ENCODE data around the gene ITGAV.

Gene ITGAV

GRCh38 chr2:186612555-186613440, 22.9 kb downstream of the ITGAV start:
- no peak for DNase-seq (ENCODE audit: low spot score)

GRCh38 chr2:186614373-186614772, 24.5 kb downstream of the ITGAV start:
- no peak for DNase-seq (ENCODE audit: low spot score)

- DNase-seq (ENCODE audit: low spot score), result no peak
Observed at GRCh38 chr2:186617148-186617547, 27.3 kb downstream of the ITGAV start.

- no peak for DNase-seq (ENCODE audit: low spot score)
Observed at GRCh38 chr2:186617771-186618170, 27.9 kb downstream of the ITGAV start.

GRCh38 chr2:186618696-186619095, 28.8 kb downstream of the ITGAV start:
- DNase-seq (ENCODE audit: low spot score), result no peak

GRCh38 chr2:186623084-186623483, 33.2 kb downstream of the ITGAV start:
- DNase-seq (ENCODE audit: low spot score), result no peak

GRCh38 chr2:186624276-186624675, 34.4 kb downstream of the ITGAV start:
- no peak for DNase-seq (ENCODE audit: low spot score)

GRCh38 chr2:186629250-186629996, 39.6 kb downstream of the ITGAV start:
- DNase-seq (ENCODE audit: low spot score), result no peak

GRCh38 chr2:186632417-186632816, 42.6 kb downstream of the ITGAV start:
- DNase-seq (ENCODE audit: low spot score), result no peak

- DNase-seq (ENCODE audit: low spot score), result no peak
Observed at GRCh38 chr2:186634701-186635100, 44.8 kb downstream of the ITGAV start.

- no peak for DNase-seq (ENCODE audit: low spot score)
Observed at GRCh38 chr2:186636800-186637496, 47.1 kb downstream of the ITGAV start.

GRCh38 chr2:186637497-186637800, 47.6 kb downstream of the ITGAV start:
- DNase-seq (ENCODE audit: low spot score), result no peak

- no peak for DNase-seq (ENCODE audit: low spot score)
Observed at GRCh38 chr2:186639939-186640338, 50.1 kb downstream of the ITGAV start.

- no peak for DNase-seq (ENCODE audit: low spot score)
Observed at GRCh38 chr2:186641132-186641806, 51.4 kb downstream of the ITGAV start.

- peak; percentile 27 for DNase-seq (ENCODE audit: low spot score)
Observed at GRCh38 chr2:186641807-186642321, 52.0 kb downstream of the ITGAV start.

- DNase-seq (ENCODE audit: low spot score), result no peak
Observed at GRCh38 chr2:186644791-186645190, 54.9 kb downstream of the ITGAV start.

GRCh38 chr2:186645999-186646398, 56.1 kb downstream of the ITGAV start:
- no peak for DNase-seq (ENCODE audit: low spot score)

GRCh38 chr2:186648130-186648529, 58.3 kb downstream of the ITGAV start:
- DNase-seq (ENCODE audit: low spot score), result no peak

- DNase-seq (ENCODE audit: low spot score), result no peak
Observed at GRCh38 chr2:186653511-186653910, 63.7 kb downstream of the ITGAV start.

- DNase-seq (ENCODE audit: low spot score), result no peak
Observed at GRCh38 chr2:186659383-186659782, 69.5 kb downstream of the ITGAV start.

- no peak for DNase-seq (ENCODE audit: low spot score)
Observed at GRCh38 chr2:186664385-186665043, 74.7 kb downstream of the ITGAV start.
